Right renal pelvis (tissue), 4 donors: ENCODE data around the gene RAB22A. TPM values are rescaled to one million over a fixed set of nuclear protein-coding genes. Genes with fewer than 3 reads are reported as not detected.
"Not testable (repeated sequence)": the region's sequence is repeated elsewhere in the genome, so short reads cannot be mapped to it uniquely, and the experiment has no call there.

Experiments
- DNase-seq, 4 donors: peaks; one replicate each; pipeline ENCODE4 v3.0.0-alpha.2; 2013; ENCODE audit warnings: low read depth in 4 of 4, low spot score in 3 of 4, missing footprints in 1 of 4
- polyA plus RNA-seq, 4 donors: library from polyadenylated mRNA; unstranded; fragments of 120-200 nt; gene quantifications; one replicate each; pipeline ENCODE4 v1.2.1, GENCODE V29; 2013; ENCODE audit not compliant: insufficient read length in 4 of 4

RAB22A gene
- polyA plus RNA-seq, 4 donors = 16.9 to 22.1 (median 19.7) TPM

- DNase-seq = no peak
Measured at GRCh38 chr20:58340151-58340550, 30.6 kb downstream of the RAB22A start.

DNA sequence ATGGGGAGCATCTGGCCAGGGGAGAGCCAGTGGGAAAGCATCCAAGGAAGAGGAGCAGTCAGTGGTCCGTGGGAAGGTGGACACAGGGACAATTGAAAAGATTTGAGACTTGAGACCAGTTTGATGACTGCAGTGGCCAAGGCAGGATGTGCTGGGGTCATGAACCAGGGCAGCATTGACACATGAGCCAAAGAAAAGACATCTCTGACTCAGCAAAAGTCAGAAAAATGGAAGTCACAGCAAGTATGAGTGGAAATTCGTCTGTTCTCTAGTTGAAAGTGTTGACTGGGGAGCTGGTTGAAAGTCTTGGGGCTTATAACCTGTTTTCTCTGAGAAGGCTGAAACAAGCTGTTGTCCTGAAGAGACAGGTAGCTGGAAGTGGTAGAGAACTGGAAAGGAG, 31.3 kb downstream of the RAB22A start:
- DNase-seq = no peak

GRCh38 chr20:58342104-58342945, 32.8 kb downstream of the RAB22A start:
- DNase-seq = no peak

GRCh38 chr20:58344741-58345140, 35.2 kb downstream of the RAB22A start:
- DNase-seq = no peak

DNA sequence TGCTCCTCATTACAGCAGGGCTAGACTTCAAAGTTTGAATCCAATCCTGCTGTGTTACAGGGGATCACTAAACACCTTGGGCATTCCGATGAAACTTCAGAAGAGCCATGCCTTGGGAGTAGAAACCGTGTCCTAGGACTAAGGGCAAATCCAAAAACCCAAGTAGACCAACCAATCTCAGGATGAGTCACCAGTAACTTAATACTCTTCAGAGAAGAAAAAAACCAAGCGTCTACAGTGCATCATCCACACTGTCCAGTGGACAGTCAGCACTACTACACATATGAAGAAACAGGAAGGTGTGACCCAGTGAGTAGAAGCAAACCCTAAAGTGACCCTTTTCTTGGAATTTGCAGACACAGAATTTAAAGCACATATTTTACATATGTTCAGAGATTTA, 40.1 kb downstream of the RAB22A start:
- no peak for DNase-seq

- no peak for DNase-seq
Measured at GRCh38 chr20:58352468-58352867, 43.0 kb downstream of the RAB22A start.

DNA sequence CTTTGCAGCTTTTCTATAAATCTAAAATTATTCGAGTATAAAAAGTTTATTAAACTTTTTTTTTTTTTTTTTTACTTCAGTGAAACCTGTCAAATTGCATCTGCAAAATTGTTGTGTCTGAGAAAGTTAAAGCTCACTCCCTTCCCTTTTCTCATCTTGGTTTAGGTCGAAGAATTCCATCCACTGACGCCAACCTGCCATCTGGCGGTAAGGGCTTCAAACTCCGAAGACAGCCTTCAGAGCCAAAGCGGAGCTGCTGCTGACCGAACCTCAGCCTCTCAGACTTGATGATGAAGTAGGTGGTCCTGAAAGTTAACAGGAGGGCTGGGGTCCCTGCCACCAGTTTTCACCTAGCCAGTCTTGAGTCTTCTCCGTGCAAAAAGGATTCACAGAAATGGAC, 49.9 kb downstream of the RAB22A start:
- DNase-seq = no peak

GRCh38 chr20:58360936-58361335, 51.4 kb downstream of the RAB22A start:
- DNase-seq = no peak

- DNase-seq = no peak
Measured at GRCh38 chr20:58361481-58362205, 52.1 kb downstream of the RAB22A start.

GRCh38 chr20:58362206-58362516, 52.6 kb downstream of the RAB22A start:
- no peak for DNase-seq

GRCh38 chr20:58362970-58363369, 53.5 kb downstream of the RAB22A start:
- no peak for DNase-seq

DNA sequence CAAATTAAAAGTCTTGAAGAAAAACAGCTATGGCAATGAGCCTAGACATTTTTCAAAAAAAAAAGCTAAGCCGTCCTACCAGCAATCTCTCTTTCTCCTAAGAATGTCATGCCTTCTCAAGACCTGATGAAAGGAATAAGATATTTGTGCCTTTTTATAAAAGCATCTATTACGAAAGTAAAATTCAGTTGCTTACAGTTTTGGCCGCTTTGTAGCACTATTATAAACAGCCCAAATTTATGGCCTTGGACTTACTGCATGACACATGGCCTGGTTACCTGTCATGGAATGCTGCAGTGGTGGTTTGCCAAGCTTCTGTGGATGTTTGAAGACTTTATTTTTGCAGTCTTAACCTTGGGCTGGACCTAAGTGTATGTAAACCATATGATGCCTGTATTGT, 57.4 kb downstream of the RAB22A start:
- no peak for DNase-seq

DNA sequence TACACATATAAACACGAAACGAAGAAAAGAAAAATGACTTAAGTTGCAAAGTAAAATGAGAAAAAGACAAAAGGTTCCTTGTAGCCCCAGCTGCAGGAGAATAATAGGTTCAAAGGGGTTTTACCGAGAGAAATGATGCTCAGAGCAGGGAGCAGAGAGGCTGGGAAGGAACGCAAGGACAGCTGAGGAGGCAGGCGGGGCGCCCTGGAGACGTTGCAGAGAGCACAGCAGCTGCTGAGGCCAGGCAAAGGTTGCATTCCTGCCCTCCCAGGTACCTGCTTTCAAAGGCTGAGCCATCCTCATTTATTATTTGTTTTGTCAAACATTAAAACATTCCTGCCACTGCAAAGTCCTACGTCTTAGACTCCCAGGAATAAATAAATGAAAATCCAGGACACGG, 63.3 kb downstream of the RAB22A start:
- no peak for DNase-seq

GRCh38 chr20:58373296-58373695, 63.8 kb downstream of the RAB22A start:
- DNase-seq = not testable (repeated sequence)

GRCh38 chr20:58374027-58374850, 64.7 kb downstream of the RAB22A start:
- DNase-seq = no peak

DNA sequence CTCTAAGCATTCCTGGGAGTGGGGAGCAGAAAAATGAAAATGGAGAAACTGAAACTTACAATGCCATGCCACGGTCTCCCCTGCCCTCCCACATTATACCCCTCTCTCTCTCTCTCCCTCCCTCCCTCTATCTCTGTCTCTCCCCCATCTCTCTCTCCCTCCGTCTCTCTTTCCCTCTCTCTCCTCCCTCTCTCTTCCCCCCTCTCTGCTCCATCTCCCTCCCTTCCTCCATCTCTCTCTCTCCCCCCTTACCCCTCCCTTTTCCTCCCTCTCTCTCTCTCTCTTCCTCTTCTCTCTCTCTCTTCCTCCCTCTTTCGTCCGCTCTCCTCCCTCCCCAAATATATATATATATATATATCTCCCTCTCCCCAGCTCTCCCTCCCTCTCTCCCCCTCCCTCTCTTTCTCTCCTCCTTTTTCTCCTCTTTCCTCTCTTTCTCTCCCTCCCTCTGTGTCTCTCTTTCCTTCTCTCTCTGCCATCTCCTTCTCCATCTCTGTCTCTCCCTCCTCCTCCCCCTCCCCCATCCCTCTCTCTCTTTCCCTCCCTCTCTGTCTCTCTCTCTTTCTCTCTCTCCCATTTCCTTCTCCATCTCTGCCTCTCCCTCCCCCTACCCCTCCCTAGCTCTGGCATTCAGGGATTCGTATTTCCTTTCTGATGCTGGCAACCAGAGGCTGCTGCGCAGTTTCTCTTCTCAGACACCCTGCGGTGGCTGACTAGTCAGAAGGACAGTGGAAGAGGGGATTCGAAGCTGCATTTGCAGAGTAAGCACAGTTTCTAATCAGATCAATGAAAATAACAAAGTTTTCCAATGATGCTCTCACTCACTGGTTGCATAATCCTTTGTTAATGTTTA, 65.6 kb downstream of the RAB22A start:
- DNase-seq = no peak

GRCh38 chr20:58375759-58376352, 66.3 kb downstream of the RAB22A start:
- DNase-seq = no peak

- no peak for DNase-seq
Measured at GRCh38 chr20:58377017-58377416, 67.5 kb downstream of the RAB22A start.

DNA sequence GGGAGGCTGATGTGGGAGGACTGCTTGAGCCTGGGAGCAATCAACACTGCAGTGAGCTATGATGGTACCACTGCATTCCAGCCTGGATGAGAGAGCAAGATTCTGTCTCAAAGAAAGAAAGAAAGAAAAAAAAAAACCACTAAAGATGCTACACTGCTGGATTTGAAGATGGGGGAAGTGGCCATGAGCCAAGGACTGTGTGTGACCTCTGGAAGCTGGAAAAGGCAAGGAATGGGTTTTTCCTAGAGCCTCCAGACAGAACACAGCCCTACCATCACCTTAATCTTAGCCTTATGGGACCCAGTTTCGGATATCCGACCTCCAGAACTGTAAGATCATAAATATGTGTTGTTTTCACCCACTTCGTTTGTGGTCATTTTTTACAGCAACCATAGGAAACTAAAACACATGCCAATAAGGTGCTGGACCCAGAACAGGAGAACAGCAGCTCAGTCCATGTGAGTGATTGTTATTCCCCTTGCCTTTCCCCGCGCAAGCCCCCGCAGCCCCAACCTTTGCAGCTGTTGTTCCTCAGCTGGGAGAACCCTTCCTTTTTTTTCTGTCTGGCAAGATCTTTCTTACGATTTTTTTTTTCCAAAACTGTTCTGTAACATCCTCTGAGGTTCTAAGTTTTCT, 68.4 kb downstream of the RAB22A start:
- DNase-seq = no peak

DNA sequence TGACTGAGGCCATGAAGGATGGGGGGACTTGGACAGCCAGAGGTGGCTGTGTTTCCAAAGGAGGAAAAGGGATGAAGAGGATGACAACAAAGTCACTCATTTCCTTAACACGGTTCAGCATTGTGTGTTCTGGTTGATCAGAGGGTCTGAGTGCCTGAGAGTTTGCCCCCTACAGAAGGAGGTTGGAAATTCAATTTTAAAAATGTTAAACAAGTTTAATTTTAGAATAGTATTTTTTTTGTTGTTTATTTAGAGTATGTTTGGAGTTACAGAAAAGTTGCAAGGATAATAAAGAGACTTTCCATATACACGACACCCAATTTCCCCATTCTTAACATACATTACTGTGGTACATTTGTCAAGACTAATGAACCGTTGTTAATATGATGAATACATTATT, 69.2 kb downstream of the RAB22A start:
- DNase-seq = no peak
